Sigmoid colon (tissue), 7 donors: ENCODE data around the gene POLR1D. TPM values are rescaled to one million over a fixed set of nuclear protein-coding genes. Genes with fewer than 3 reads are reported as not detected.

ENCODE experiments used
- DNase-seq: peaks from one replicate; pipeline ENCODE4 v3.0.0-alpha.2; 2019
- H3K27ac ChIP-seq, 4 donors: fragments of 200-600 bp; sonication (generic); one replicate each; pipeline ENCODE4 v1.5.1; 2016 to 2019; ENCODE audit warnings: mild to moderate bottlenecking in 1 of 4
- H3K27me3 ChIP-seq, 3 donors: fragments of 200-600 bp; sonication (generic); one replicate each; pipeline ENCODE4 v1.5.1; 2019; ENCODE audit warnings: mild to moderate bottlenecking in 1 of 3
- H3K36me3 ChIP-seq, 4 donors: fragments of 200-600 bp; sonication (generic); one replicate each; pipeline ENCODE4 v1.5.1; 2016 to 2019
- H3K4me1 ChIP-seq, 4 donors: fragments of 200-600 bp; sonication (generic); one replicate each; pipeline ENCODE4 v1.5.1; 2017 to 2019
- H3K4me3 ChIP-seq, 4 donors: fragments of 200-600 bp; sonication (generic); one replicate each; pipeline ENCODE4 v1.5.1; 2017 to 2019; ENCODE audit warnings: mild to moderate bottlenecking in 2 of 4, moderate library complexity in 1 of 4
- H3K9me3 ChIP-seq, 4 donors: fragments of 200-600 bp in 3 of 4; sonication (generic) in 3 of 4; one replicate each; pipeline versions ENCODE4 v1.5.1 to v1.6.1; 2013 to 2019
- CTCF ChIP-seq, 4 experiments: fragments of 450-650 bp in 3 of 4; fragments of 200-600 bp in 1 of 4; IDR thresholded peaks; one replicate each; pipeline ENCODE4 v1.5.1; 2016 to 2019; ENCODE audit warnings: antibody characterized with exemption in 4 of 4, mild to moderate bottlenecking in 3 of 4, moderate library complexity in 2 of 4
- EP300 ChIP-seq, 4 donors: sonication (generic); formaldehyde crosslinking; IDR thresholded peaks; one replicate each; pipeline ENCODE4 v1.6.1; 2017; ENCODE audit warnings: antibody characterized with exemption in 4 of 4
- POLR2A ChIP-seq, 2 donors: fragments of 450-650 bp; IDR thresholded peaks; one replicate each; pipeline ENCODE4 v1.6.1; 2016; ENCODE audit warnings: antibody characterized with exemption in 2 of 2, mild to moderate bottlenecking in 2 of 2, moderate library complexity in 2 of 2
- POLR2AphosphoS5 ChIP-seq, 4 donors: sonication (generic); formaldehyde crosslinking; IDR thresholded peaks; one replicate each; pipeline ENCODE4 v1.6.1; 2017; ENCODE audit warnings: antibody characterized with exemption in 4 of 4
- WGBS, 2 donors: extraction: QIAGEN DNeasy Blood & Tissue Kit; methylation state at CpG; one replicate each; pipeline ENCODE4 v1.1.7; 2013; 5-methylcytosine and 5-hydroxymethylcytosine counted together
- intact Hi-C: fragments of 100-400 bp; cut with DNase I; formaldehyde crosslinking; loops from one replicate; pipeline ENCODE4 v1.15.1; 2023
- polyA plus RNA-seq, 3 donors: library from polyadenylated mRNA; stranded (reverse); fragments of 200-250 nt; gene quantifications; one replicate each; pipeline ENCODE4 v1.2.3, GENCODE V29; 2013
- total RNA-seq, 4 donors: library from RNA; depleted of rRNA; stranded (reverse); fragments of >200 nt; gene quantifications; one replicate each; pipeline ENCODE4 v1.1.0, GENCODE V29; 2016
- donor health status: healthy with polysubstance abuse.
- donor health status: Bipolar disorder and iron deficiency.
- donor health status: healthy.

Gene POLR1D
- total and polyA plus RNA-seq, 7 donors = 126 to 224 (median 134) TPM

GRCh38 chr13:27578121-27579030, 43.3 kb upstream of the POLR1D start:
- intact Hi-C loops = loop anchor here (10.0 kb wide), 1 partner anchor 86 kb away; no protein-coding TSS in a partner anchor
- Histone ChIP-seq H3K27me3 (no peaks in the 10 kb centered on the region), H3K4me3 (no peak overlapping the region), H3K9me3 (no peaks in the 10 kb centered on the region), H3K36me3 (no peaks in the 10 kb centered on the region), H3K4me1 (peaks cover 0 to 2% (median 1%) of the 10 kb centered on the region in 4 donors), H3K27ac (no peak overlapping the region)
- TF ChIP-seq POLR2AphosphoS5 (IDR thresholded peaks at IDR 0.05) (no peak), EP300 (IDR thresholded peaks at IDR 0.05) (no peak), CTCF (IDR thresholded peaks at IDR 0.05) (no peak), POLR2A (IDR thresholded peaks at IDR 0.05) (no peak)
- no peak for DNase-seq
- WGBS, 2 donors = 94 to 97% methylated on average over 6 of the region's 6 CpGs

GRCh38 chr13:27583645-27584044, 38.0 kb upstream of the POLR1D start:
- intact Hi-C loops = no loop called here
- DNase-seq = no peak
- Histone ChIP-seq H3K9me3 (no peaks in the 10 kb centered on the region), H3K27ac (peak overlapping the region; percentile 25 to 66 (median 41)), H3K4me1 (peaks cover 0 to 10% (median 9%) of the 10 kb centered on the region in 4 donors), H3K27me3 (no peaks in the 10 kb centered on the region), H3K36me3 (no peaks in the 10 kb centered on the region), H3K4me3 (no peak overlapping the region)
- TF ChIP-seq POLR2A (IDR thresholded peaks at IDR 0.05) (no peak), POLR2AphosphoS5 (IDR thresholded peaks at IDR 0.05) (no peak)
- 37 to 39% methylated on average over 4 of the region's 4 CpGs for WGBS, 2 donors

- no peak overlapping the region for H3K4me3 ChIP-seq
- WGBS, 2 donors = 69 to 89% methylated on average over 5 of the region's 5 CpGs
- no peaks in the 10 kb centered on the region for H3K9me3 ChIP-seq
- no peak overlapping the region for H3K27ac ChIP-seq
- TF ChIP-seq CTCF (IDR thresholded peaks at IDR 0.05) (no peak), POLR2A (IDR thresholded peaks at IDR 0.05) (no peak), POLR2AphosphoS5 (IDR thresholded peaks at IDR 0.05) (no peak), EP300 (IDR thresholded peaks at IDR 0.05) (no peak)
- intact Hi-C loops = no loop called here
- H3K27me3 ChIP-seq = no peaks in the 10 kb centered on the region
- peaks cover 0 to 10% (median 9%) of the 10 kb centered on the region in 4 donors for H3K4me1 ChIP-seq
- H3K36me3 ChIP-seq = no peaks in the 10 kb centered on the region
- DNase-seq = no peak
Measured at GRCh38 chr13:27587095-27587746, 34.5 kb upstream of the POLR1D start.

GRCh38 chr13:27588405-27588804, 33.3 kb upstream of the POLR1D start:
- 89 to 97% methylated on average over 1 of the region's 1 CpG for WGBS, 2 donors
- Histone ChIP-seq H3K4me3 (no peak overlapping the region), H3K27ac (no peak overlapping the region), H3K4me1 (peaks cover 0 to 8% (median 7%) of the 10 kb centered on the region in 4 donors), H3K27me3 (no peaks in the 10 kb centered on the region), H3K36me3 (no peaks in the 10 kb centered on the region), H3K9me3 (no peaks in the 10 kb centered on the region)
- intact Hi-C loops = no loop called here
- TF ChIP-seq EP300 (IDR thresholded peaks at IDR 0.05) = no peak
- no peak for TF ChIP-seq POLR2AphosphoS5 (IDR thresholded peaks at IDR 0.05)
- no peak for TF ChIP-seq POLR2A (IDR thresholded peaks at IDR 0.05)
- TF ChIP-seq CTCF (IDR thresholded peaks at IDR 0.05) = no peak
- no peak for DNase-seq

- TF ChIP-seq POLR2AphosphoS5 (IDR thresholded peaks at IDR 0.05) (no peak), CTCF (IDR thresholded peaks at IDR 0.05) (no peak), POLR2A (IDR thresholded peaks at IDR 0.05) (no peak), EP300 (IDR thresholded peaks at IDR 0.05) (no peak)
- H3K36me3 ChIP-seq = no peaks in the 10 kb centered on the region
- no peak for DNase-seq
- H3K4me1 ChIP-seq = no peaks in the 10 kb centered on the region
- H3K9me3 ChIP-seq = no peaks in the 10 kb centered on the region
- H3K27ac ChIP-seq = no peak overlapping the region
- H3K4me3 ChIP-seq = no peak overlapping the region
- intact Hi-C loops = no loop called here
- H3K27me3 ChIP-seq = no peaks in the 10 kb centered on the region
Measured at GRCh38 chr13:27592865-27593264, 28.8 kb upstream of the POLR1D start.
